Muscle of back (tissue), 11 donors: Measurements from ENCODE around the gene CCDC192. TPM values are rescaled to one million over a fixed set of nuclear protein-coding genes. Genes with fewer than 3 reads are reported as not detected.
A peak's percentile ranks its signal among the peaks of the same experiment; 100 is the strongest.
"Not testable (repeated sequence)": the region's sequence is repeated elsewhere in the genome, so short reads cannot be mapped to it uniquely, and the experiment has no call there.

Experiments used
- DNase-seq, 3 donors: peaks; one replicate each; pipeline versions ENCODE4 v3.0.0 to v3.0.0-alpha.2; 2013
- polyA plus RNA-seq, 10 donors: library from polyadenylated mRNA; unstranded; fragments of 120-200 nt; gene quantifications; one replicate each; pipeline ENCODE4 v1.2.1, GENCODE V29; 2013; ENCODE audit not compliant: insufficient read length in 10 of 10

Gene CCDC192
- polyA plus RNA-seq, 10 donors: 0.24 to 1.2 (median 0.49) TPM

DNA sequence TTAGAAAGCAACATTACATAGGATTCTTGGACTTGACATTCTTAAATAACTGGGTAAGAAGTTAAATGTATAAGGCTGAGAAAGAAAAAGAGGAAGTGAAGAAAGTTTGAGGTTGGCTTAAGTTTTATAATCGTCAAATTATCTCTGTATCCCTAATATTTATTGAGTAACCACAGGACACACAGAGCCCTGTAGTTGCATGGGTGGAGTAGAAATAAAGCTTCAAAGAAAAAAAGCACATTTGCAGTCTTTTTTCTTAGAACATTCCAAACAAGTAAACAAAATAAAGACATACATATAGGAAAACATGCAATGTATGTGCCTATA, 137.0 kb downstream of the CCDC192 start:
- DNase-seq: no peak

- DNase-seq: no peak
Observed at GRCh38 chr5:127840809-127841208, 137.6 kb downstream of the CCDC192 start.

- DNase-seq: peak in 1 of 3 donors; percentile 26
Observed at GRCh38 chr5:127844581-127845021, 141.4 kb downstream of the CCDC192 start.

DNA sequence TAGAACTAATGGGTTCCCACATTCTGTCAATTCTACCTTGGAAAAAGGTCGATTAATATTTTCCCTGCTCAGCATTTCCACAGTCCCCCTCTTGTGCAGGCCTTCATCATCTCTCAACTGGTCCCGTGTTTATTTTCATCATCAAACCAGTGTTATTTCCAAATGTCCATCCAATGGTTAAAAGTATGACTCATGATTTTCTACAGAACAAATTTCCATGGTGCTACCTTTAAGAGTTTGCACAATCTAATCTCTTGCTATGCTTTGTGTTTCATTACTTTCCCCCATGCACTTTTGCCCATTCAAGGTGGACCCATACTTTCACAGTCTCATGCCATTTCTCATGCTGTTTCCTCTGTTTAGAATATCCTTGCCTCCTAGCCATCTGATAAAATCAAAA, 143.7 kb downstream of the CCDC192 start:
- DNase-seq: no peak

- not testable (repeated sequence) for DNase-seq
Observed at GRCh38 chr5:127847641-127848040, 144.4 kb downstream of the CCDC192 start.

GRCh38 chr5:127848098-127848497, 144.9 kb downstream of the CCDC192 start:
- no peak for DNase-seq

GRCh38 chr5:127849408-127849807, 146.2 kb downstream of the CCDC192 start:
- DNase-seq: no peak

DNA sequence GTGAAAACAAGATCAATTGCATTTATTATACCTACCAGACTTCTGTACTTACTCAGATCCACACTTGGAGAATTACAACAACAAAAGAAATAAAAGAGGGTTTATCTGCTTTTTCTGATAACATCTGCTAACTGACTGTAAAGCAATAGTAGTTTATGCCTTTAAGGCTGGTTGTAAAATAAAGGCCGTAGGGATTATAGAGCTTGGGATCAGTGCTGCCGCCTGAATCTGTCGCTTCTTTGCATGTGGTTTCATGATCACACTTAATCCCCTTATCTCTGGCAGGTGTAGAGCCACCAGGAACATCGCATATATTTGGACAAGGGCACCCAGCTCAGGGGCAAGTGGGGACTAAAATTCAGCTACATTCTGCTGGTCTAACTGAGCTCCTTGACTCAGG, 146.7 kb downstream of the CCDC192 start:
- no peak for DNase-seq

- DNase-seq: no peak
Observed at GRCh38 chr5:127851964-127852363, 148.8 kb downstream of the CCDC192 start.

GRCh38 chr5:127854520-127854919, 151.3 kb downstream of the CCDC192 start:
- no peak for DNase-seq

DNA sequence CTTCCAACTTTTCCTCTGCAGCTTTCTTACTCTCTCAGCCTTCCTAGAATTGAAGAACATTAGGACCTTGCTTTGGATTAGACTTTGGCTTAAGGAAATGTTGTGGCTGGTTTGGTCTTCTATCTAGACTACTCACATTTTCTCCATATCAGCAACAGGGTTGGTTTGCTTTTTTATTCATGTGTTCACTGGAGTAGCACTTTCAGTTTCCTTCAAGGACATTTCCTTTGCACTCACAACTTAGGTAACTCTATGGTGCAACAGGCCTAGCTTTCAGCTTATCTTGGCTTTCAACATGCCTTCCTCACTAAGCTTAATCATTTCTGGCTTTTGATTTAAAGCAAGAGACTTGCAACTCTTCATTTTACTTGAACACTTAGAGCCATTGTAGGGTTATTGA, 153.1 kb downstream of the CCDC192 start:
- DNase-seq: no peak

DNA sequence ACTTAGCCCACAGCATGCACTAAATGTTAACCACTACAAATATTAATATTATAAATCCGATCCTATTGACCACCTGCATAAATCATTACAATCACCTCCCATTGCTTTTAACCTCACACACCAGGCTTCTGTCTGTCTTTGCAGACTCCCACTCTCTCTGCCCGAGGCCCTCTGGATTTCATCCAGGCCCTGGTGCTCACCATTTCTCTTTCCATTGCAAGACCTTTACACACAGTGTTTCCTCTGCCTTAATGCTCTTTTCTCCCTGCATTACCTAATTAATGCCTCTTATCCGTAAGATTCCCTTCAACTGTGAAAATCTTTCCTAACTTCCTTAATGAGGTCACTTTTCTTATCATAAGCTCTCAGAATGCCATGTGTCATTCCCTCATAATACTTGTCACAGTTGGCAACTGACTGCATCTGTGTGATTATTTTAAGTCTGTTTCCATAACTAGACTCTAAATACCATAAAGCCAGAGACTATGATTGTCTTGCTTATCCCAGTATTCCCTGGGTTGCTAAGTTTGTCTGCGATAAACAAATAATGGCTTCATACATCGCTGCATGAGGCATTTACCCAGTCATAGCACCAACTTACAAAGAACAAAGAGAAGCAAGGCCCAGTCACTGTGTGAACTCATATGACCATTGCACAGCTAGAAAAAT, 155.1 kb downstream of the CCDC192 start:
- no peak for DNase-seq

DNA sequence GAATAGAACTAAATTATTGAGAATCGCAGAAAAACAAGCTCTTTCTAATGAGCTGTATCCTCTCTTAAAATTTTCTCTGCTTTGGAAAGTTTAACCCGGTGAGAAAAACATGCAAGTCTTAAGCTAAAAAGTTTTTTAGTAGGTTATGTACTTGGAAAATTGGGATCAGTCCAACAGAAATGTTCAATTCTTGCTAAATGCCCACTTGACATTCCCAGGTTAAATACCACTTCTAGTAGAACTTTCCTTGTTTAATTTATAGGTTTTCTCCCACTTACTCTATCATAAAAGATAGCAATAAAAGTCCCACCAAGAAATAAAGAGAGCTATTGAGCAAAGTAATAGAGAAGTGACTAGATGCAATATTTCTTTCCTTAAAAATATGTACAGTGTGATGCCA, 157.1 kb downstream of the CCDC192 start:
- DNase-seq: no peak

- no peak for DNase-seq
Observed at GRCh38 chr5:127863161-127863560, 160.0 kb downstream of the CCDC192 start.

DNA sequence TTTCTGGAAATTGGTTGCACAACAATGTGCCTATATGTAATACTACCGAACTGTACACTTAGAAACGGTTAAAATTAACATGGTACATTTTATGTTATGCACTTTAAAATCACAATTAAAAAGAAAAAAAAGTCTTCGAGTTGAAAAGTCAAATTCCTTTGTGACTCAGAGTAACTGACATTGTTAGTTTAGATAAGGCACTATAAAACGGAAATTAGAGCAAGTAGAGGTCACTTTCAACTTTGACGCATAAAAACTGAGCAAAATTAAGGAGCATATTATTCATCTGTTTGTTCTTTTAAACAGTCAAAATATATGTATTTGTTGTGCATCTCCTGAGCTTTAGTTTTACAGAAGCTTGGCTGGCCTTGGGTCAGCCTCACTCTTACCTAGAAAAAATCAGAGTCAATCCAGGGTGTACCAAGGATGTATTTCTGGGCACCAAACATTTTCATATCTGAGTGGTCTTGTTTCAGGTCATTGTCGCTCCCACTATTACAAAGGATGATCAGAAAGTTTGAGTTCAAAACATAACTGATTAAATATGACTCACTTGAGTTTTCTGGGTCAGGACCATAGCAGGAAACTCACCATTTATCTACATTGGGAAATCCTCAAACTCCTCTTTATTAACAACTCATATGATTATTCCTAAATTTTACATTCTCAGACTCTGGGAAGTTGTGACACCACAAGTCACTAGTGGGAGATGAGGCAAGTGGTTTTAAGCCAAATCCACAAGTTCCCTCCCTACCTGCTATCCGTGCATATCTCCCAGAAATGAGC, 160.6 kb downstream of the CCDC192 start:
- no peak for DNase-seq

DNA sequence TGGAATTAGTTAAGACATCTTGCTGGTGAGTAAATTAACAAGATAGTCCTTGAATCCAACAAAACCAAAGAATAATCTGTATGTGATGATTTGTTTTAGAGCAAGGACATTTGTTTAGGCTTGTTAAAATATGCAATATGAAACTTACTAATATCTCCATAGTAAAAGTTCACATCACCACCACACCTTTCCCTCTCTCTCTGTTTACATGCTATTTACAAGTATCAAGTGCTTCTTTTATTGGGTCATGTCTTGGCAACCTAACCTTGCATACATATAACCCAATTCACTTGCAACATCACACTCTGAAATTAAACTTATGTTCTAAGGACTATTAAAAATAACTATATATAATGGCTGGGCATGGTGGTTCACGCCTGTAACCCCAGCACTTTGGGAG, 161.3 kb downstream of the CCDC192 start:
- no peak for DNase-seq

GRCh38 chr5:127865273-127865672, 162.1 kb downstream of the CCDC192 start:
- DNase-seq: no peak

DNA sequence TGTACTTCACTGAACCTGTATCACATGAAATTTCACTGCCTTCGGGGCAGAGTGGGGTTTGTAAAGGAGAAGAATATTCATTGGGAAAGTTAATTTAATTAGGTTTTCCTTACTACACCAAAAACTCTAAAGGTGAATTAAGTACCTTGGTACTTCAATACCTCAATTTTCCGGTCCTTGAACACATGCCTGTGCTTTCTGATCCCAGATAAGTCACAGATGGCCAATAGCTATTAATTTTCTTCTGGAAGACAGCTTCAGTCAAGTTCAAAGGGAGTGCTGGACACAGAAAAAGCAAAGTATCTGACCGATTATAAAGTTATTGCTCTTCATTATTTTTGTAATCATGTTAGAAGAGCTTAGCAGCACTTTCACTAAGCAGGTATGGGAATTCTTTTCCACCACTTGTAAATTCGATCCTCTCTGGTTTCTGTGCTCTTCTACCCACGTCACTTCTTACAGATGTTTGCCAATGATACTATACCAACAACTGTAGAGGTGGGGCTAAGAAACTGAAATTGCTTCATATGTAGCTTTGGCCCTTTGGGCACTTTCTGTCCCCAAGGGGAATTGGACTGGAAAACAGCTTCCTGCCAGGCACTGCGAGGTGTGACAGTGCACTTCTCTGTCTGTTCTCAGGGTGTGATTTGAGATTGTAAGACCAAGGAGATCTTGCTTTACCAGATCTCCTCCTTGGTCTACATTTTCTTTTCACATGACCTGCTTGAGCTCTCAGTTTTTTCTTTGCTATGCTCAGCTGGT, 164.0 kb downstream of the CCDC192 start:
- no peak for DNase-seq

DNA sequence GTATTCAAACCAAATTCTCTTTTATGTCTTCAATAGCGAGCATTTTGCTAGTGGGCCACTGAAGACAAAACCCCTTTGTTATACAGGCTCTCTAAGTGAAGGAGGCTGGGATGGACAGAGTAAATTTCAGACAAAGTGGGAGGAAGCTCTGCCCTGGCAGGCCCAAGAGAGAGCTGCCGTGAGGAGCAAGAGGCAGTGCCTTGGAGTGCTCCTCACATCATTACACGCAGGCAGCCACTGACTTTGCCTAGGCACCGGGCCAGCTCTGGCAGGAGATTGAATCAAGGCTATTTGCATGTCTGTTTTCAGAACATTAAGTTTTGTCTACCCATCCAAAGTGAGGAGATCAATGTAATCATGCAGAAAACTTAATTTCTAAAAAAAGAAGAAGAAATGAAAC, 167.7 kb downstream of the CCDC192 start:
- DNase-seq: peak in 2 of 3 donors; percentile 44 to 59

DNA sequence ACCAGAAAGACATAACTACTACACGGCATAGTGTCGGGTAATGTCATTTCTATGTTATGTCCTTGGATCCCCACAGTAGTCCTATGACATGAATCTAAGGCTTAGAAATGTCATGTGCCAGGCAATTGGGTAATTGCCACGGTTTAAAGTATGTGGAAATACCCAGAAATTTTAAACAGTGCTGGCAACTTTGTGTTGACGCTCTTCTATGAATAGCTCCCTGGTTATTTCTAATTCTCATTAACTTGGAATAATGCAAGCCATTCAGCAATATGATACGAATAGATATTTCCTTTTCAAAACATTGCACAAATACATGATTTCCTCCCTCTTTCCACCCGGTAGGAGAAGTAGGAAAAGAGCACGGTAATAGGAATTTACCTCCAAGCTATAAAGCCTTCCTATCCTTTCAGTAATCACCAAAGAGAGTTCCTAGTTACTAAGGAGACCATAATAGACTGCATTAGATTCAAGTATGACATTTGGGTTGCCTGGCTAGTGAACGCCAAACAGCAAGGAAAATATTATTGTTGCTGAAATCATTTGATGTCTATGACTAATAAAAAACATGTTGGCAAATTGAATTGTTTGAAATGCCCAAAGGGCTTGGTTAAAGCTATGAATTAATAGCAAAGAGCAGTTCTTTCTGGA, 168.4 kb downstream of the CCDC192 start:
- peak in 1 of 3 donors; percentile 41 for DNase-seq

DNA sequence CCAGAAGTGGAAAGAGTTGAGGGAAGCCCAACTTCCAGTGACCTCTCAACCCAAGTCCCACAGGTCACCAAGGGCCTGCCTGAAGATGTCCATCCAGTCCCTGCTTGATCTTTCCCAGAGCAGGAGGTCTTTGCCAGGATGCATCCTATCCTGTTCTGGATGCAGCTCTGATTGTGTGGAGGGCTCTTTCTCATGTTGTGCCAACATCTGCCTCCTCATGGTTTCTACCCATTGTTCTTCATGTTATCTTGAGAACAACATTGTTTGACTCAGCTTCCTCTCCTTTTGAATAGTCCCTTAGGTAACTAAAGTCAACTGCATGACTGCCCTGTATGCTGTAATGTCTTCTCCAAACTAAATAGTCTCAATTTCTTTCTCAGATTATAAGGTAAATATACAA, 169.3 kb downstream of the CCDC192 start:
- no peak for DNase-seq
